Measurements from ENCODE around the gene KIF1C.
A peak's percentile ranks its signal among the peaks of the same experiment; 100 is the strongest.
"Not testable (repeated sequence)": the region's sequence is repeated elsewhere in the genome, so short reads cannot be mapped to it uniquely, and the experiment has no call there.

The KIF1C gene

GRCh38 chr17:5002121-5002788 is 4.5 kb downstream of the KIF1C start:
- no peak for DNase-seq

- no peak for DNase-seq
Measured at GRCh38 chr17:5003214-5003867, 5.6 kb downstream of the KIF1C start.

- DNase-seq, result no peak
Measured at GRCh38 chr17:5011928-5012327, 14.2 kb downstream of the KIF1C start.

DNA sequence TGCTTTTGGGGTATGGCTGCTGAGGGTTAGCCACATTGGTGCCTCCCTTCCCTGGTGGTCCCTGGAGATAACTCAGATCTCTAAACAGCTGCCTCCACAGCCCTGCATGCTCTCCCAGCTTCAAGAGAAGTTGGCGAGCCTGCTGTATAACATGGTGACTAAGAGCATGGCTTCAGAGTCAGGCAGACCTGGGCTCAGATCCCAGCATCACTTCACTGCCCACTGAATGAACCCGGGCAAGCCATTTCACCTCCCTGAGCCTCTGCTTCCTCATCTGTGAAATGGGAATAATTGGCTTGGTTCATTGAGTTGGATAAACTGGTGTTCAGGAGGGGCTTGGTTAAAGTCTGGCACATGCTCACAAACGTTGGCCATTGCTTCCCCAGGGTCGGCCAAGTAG is 16.6 kb downstream of the KIF1C start:
- DNase-seq, result no peak

DNA sequence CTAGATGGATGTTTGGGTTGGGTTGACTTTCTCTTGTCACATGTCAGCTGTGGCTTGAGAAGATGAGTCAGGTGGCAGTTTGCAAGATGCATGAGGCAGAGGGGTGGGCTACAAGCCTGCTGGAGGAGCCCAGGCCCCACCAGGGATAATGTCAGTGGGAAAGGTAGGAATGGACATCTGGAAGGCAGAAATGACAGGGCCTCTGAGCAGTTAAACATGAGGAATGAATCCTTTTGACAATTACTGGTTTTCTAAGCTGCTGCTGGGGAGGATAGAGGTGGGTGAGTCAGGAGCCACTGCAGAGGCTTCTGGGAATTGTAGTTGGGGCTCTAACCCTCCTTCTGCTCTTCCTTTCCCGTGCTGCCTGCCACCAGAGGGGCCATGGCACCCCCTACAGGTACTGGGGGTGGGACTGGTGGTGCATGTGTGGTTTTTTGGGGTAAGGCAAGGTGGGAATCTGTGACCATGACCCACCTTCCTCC is 21.8 kb downstream of the KIF1C start:
- DNase-seq, result no peak

DNA sequence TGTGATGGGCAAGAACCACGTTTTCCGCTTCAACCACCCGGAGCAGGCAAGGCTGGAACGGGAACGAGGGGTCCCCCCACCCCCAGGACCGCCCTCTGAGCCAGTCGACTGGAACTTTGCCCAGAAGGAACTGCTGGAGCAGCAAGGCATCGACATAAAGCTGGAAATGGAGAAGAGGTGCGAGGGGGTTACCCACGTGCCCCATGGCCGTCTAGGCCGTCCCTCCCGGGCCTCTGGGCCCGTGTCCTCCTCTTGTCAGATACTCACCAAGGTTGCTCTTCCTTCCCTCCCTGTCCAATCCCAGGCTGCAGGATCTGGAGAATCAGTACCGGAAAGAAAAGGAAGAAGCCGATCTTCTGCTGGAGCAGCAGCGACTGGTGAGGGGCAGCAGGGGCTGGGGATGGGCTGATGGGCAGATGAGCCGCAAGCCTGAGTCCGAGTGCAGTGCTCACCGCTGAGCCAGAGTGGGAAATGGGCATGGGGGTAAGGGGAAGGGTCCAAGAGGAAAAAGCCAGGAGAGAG is 22.8 kb downstream of the KIF1C start:
- no peak for DNase-seq

GRCh38 chr17:5022171-5022711 is 24.5 kb downstream of the KIF1C start:
- no peak for DNase-seq

GRCh38 chr17:5023588-5024147 is 25.9 kb downstream of the KIF1C start:
- no peak for DNase-seq

DNA sequence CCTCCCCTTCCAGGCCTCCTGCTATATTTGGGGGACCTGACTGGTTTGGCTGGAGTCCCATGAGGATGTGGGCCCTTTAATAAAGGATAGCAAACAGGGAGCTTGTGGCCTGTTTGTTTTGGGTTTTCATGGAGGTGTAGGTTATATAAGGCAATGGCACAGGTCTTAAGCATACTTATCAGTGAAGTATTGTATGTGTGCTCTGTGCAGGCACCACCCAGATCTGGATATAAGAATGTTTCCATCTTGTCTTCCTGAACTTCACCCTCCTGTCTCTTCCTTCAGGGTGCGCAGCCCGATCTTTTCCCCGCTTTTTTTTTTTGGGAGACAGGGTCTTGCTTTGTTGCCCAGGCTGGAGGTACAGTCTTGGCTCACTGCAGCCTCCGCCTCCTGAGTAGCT is 26.9 kb downstream of the KIF1C start:
- no peak for DNase-seq

DNA sequence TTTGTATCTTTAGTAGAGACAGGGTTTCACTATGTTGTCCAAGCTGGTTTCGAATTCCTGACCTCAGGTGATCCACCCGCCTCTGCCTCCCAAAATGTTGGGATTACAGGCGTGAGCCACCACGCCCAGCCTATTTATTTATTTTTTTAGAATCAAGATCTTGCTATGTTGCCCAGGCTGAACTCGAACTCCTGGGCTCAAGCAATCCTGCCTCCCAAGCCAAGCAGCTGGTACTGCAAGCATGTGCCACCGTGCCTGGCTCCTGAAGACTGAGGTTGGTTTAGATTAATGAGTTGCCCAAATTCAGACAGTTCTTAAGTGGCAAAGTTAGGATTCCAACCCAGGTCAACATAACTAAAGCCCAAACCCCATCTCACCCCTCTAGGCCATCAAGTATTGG is 29.5 kb downstream of the KIF1C start:
- DNase-seq, result no peak

DNA sequence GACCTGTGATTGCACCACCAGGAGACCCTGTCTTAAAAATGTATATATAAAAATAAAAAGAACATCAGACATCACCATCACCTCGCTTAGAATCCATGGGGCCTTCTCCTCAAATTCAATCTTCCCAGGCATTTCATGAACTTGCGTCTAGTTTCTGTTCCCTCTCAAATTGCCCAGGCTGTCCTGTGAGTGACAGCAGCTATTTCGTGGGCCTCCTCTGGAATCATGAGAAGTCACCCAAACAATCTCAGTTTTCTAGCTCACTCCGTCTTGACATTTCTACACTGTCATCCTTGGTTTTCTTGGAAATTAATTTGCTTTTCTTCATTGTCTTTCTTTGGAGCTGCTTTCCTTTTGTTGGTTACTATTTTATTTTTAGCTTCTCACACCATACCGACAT is 30.2 kb downstream of the KIF1C start:
- no peak for DNase-seq

DNA sequence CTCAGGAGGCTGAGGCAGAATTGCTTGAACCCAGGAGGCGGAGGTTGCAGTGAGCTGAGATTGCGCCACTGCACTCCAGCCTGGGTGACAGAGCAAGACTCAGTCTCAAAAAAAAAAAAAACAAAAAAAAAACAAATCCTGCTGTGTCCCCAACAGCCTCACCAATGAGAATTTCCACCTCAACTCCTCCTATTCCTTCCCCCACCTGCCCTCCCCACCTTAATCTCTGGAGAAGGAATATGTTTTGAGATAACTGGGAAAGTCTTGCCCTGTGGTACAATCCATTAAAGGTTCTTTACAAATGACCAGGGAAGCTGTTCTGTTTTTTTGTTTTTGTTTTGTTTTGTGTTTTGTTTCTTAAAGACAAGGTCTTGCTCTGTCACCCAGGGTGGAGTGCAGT is 32.4 kb downstream of the KIF1C start:
- not testable (repeated sequence) for DNase-seq

DNA sequence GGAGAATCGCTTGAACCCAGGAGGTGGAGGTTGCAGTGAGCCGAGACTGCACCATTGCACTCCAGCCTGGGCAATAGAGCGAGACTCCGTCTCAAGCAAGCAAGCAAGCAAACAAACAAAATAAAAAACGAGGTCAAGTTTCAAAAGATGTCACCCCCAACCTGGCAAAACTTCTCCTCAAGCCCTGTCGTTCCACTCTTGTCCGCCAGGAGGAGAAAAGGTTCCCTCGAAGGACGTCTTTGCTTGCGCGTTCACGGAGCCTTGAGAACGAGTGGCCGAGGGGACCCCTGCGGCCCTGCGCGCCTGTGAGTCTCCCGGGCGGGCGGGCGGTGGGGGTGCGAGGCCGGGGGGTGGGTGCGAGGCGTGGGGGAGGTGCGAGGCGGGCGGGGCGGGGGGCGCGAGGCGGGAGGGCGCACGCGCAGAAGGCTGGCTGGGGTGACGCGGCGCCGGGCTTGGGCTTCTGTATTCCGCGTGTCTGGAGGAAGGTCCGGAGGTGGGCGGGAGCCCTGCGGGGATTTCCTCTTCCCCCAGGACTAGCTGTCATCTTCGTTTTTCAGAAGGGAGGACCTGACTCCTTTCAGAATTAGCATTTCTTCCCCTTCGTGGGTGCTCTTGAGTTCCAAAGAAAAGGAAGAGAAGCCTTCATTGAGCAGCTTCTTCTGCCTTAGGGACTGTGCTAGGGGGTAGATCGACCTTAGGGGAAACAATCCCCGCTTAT is 33.8 kb downstream of the KIF1C start:
- peak; percentile 80 for DNase-seq

DNA sequence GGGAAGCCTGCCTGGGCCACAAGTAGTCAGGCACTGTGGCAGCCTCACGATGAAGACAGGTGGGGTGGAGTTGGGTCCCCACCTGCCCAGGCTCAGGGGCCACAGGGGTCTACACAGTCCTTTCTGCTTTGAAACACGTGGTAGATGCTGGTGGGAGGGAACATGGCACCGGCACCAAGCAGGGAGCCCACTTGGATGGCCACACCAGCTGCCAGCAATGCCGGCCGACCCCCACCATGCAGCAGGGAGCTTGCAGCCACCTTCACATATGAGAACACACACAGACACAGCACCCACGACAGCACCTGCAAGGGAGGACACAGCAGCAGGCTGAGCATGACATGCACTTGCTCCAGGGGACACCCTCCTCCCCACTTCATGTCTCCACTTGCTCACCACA is 35.1 kb downstream of the KIF1C start:
- no peak for DNase-seq

- no peak for DNase-seq
Measured at GRCh38 chr17:5033352-5034015, 35.7 kb downstream of the KIF1C start.

DNA sequence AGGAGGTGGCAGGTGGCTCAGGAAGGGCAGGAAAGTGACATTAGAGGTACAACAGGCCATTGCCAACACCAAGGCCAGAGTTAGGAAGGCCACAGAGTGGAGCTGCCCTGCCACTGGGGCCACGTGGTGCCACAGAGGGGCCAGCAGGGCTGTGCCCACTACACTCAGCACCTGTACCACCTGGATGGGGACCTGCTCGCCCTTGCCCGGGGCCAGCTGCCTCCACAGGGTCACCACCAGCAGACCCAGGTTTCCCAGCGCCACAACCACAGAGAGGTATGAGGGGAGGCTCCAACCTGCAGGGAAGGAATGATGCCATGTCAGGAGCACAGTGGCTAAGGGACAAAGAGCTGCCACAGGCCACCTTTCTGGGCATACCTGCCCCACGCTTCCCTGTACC is 36.3 kb downstream of the KIF1C start:
- DNase-seq, result no peak

DNA sequence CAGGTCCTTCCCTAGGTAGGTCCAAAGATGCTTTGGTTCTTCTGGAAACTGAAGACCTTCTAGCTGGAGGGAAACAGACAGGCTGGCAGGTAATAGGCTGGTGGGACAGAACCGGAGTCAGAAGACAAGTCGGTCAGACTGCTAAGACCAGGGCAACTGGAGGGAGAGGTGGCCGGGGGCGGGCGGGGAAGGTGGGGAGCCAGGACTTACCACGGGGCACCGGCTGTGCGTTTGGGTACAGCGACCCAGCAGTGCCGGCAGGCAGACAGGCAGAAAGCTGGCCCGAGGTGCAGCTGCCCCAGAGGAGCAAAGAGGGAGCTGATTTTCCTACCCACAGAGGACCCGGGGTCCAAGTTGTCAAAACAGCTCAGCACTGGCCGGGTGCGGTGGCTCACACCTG is 36.9 kb downstream of the KIF1C start:
- DNase-seq, result no peak

DNA sequence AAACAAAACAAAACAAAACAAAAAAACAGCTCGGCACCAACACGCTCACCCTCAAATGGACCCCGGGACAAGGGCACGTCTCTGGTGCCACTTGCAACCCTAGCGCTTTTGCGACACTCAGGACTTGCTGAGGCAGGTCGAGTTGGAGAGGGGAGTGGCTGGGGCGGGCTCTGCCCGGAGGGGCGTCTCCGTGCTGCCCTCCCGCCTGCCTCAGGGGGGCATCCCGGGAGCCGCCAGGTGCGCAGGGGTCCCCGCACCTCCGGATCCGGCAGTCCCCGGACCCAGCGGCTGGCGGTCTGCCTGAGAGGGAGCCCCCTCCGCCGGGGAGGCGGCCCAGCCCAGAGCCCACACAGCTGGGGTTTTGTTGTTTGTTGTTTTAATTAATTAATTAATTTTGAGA is 37.6 kb downstream of the KIF1C start, which contains the start of gene SLC52A1:
Gene SLC52A1 (minus strand): TSS at position 112 of the 400 bp plus-strand sequence. CDS start 820 bp downstream, outside the sequence.
- DNase-seq, result no peak

- peak; percentile 20 for DNase-seq
Measured at GRCh38 chr17:5042157-5043022, 44.6 kb downstream of the KIF1C start.

DNA sequence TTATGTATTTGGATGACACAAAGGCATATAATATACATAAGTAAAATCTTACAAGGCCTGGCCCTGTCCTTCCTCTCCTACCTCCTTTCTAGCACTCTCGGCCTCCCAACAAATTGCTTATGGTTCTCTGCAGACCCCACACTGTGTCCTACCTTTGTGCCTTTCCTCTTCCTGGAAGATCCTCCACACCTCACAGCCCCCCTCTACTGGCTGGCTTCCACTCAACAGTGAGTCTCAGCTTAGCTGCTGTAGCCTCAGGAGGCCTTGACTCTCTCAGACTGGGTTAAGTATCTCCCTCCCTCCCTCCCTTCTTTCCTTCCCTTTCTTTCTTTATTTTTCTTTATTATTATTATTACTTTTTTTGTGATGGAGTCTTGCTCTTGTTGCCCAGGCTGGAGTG is 45.8 kb downstream of the KIF1C start:
- no peak for DNase-seq

DNA sequence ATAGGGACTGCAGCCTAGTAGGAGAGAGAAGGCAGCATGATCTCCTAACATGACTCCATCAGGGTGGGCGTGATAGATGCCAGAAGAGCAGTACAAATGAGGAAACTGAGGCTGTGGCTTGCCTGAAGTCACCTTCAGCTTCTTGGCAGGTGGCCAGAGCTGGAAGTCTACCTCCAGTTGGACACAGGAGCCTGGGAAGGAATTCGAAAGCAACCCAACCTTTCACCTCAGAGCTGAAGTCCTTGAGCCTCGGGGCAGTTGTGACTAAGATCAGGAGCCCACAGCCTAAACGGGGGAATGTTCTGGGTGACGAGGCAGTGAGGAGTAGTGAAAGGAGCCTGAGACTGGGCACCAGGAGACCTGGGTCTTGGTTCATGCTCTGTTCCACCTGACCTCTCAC is 46.9 kb downstream of the KIF1C start:
- DNase-seq, result no peak
